Vein endothelial cell (primary cell): Measurements from ENCODE around the gene ELK1. TPM values are rescaled to one million over a fixed set of nuclear protein-coding genes. Genes with fewer than 3 reads are reported as not detected.

ENCODE experiments used
- small RNA-seq: library from RNA; depleted of rRNA; stranded (forward); fragments of <200 nt; gene quantifications from one replicate; pipeline ENCODE3, GENCODE V24; 2012
- total RNA-seq: library from RNA; depleted of rRNA; stranded (reverse); fragments of >200 nt; gene quantifications from 2 replicates; pipeline ENCODE4 v1.2.3, GENCODE V29; 2012

The ELK1 gene
- total RNA-seq, result 18.0 and 19.1 TPM in 2 replicates

DNA sequence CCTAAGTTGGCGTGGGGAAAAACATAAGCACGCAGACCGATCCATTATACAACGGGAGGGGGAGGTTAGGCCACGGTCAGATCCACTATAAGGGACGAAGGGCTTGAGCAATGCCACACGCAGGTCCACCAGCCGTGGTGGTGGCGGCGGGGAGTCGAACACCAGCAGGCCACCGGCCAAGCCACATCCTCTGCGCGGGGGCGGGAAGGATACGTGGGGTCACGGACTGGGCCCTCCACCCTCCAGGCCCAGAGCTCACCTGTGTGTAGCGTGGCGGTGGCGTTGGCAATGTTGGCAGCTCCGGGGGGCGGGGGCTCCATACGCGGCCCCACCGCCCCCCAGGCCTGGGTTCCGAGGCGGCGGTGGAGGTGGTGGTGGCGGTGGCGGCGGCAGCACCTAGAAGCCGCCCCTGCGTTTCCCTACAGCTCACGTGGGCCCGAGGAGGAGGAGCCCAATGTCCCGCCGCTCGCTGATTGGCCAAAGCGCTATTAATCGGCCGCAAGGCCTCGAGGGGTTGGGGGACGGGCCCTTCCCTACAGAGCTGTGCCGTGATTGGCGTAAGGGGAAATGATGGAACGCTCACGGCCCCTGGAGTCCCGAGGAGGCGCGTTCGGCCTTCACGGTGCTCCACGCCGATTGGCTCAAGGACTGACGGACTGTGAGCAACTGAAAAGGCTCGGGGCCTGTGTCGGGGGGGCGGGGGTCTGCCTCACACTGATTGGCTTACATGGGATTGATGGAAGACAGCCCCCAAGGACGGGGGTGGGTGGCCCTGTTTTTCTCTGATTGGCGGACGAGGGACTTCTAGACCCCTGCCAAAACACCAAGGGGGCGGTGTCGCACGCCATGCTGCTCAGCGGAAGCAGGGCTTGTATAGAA, at the start of gene ELK1:
Gene ELK1, minus strand, starts transcription at position 400 of the 879 bp plus-strand sequence. CDS start 9,122 bp downstream, outside the sequence.

GRCh38 chrX:47658684-47659420, 8.5 kb upstream of the ELK1 start, which contains the start of gene UXT:
Gene UXT, minus strand, starts transcription at chrX:47659180. Its CDS starts 253 bp downstream, at chrX:47658927.

DNA sequence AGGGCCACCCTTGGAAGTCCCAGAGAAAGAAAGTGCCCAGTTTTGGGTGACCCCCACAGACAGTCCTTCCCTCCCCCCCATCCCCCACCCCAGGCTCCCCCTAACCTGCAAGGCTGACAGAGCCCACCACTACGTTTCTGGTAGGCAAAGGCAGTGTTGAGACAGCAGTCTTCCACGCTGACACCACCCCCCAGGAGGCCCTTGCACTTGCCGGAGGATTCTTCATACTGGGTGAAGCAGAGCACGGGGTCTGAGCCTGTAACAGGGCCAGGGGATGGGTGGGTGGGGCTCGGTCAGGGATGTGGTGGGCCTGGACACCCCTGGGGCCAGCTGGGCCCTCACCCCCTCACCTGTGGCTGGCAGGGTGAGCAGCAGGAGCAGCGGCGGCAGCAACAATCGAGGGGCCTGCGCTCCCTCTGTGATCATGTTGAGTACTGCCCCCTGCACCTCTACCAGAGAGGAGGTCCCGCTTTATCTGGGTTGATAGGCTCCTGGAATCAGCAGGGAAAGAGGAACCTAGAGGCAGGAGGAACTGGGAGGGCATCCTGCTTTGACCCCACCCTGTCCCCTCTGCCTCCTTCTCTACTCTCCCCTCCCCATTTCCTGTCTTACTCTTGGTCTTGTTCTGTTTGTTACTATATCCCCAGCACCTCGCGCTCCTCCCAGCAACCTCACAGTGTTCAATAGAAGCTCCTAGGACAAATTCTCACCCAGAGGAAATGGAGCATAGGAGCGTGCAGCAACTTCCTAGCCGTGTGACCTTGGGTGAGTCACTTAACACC, 20.8 kb downstream of the ELK1 start, which contains the start of gene CFP:
Gene CFP, minus strand, starts transcription at position 512 of the 782 bp plus-strand sequence. Its CDS starts 86 bp downstream, at position 426.

GRCh38 chrX:47619486-47620302, 30.7 kb downstream of the ELK1 start, which contains the start of gene SYN1:
Gene SYN1, minus strand, starts transcription at chrX:47619857. Its CDS starts 129 bp downstream, at chrX:47619728.

Small RNAs within 50 kb of the gene (small RNA-seq; reads per million reads assigned to genes)
- gene MIR4769, result not detected

Other genes starting within 250 kb of the ELK1 start
- 10.4 and 10.5 TPM in 2 replicates for gene ZNF41, start 167.3 kb downstream of the ELK1 start, total RNA-seq
- gene ARAF, start 89.4 kb downstream of the ELK1 start, total RNA-seq, result 19.6 and 23.8 TPM in 2 replicates
- 74.5 and 125 TPM in 2 replicates for gene TIMP1, start 68.1 kb downstream of the ELK1 start, total RNA-seq
- not detected in 2 replicates for gene SYN1, start 30.7 kb downstream of the ELK1 start, total RNA-seq
- 0.38 and 0.98 TPM in 2 replicates for gene CFP, start 20.6 kb downstream of the ELK1 start, total RNA-seq
- 88.7 and 91.1 TPM in 2 replicates for gene UXT, start 8.6 kb upstream of the ELK1 start, total RNA-seq
- 5.6 and 6.0 TPM in 2 replicates for gene ZNF81, start 186.3 kb upstream of the ELK1 start, total RNA-seq